ENCODE results near the gene ABHD16B. TPM values are rescaled to one million over a fixed set of nuclear protein-coding genes. Genes with fewer than 3 reads are reported as not detected.

Gene ABHD16B
- total and polyA plus RNA-seq, 10 of the 15 experiments (the other 5 are each of a cell fraction or from before 2014, with no cell fraction given) = 0.13 TPM; not detected in 9

DNA sequence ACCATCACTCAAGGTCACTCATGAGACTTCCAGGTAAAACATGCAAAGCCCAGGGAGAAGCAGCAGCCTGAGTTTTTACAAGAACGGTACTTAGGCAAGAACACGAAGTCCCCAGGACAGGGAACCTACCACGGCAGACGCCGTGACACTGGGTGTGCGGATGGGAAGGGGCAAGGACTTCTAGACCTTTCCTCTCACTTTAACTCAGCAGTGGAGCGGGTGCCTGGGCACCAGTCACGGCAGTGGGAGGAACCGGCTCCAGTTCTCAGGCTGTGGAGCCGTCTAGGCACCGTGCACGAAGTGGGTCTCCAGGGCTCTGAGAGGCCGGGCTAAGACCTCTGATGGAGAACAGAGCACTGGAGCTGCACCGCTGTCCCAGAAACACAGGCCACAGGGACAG is 32.8 kb upstream of the ABHD16B start (continued):
- no peak for TF ChIP-seq BCLAF1 (IDR thresholded peaks at IDR 0.05)
- no peak for TF ChIP-seq STAT3 (IDR thresholded peaks at IDR 0.05; ENCODE audit: low read depth, low read length)
- TF ChIP-seq JUND (IDR thresholded peaks at IDR 0.05; ENCODE audit: low read depth, low read length) = no peak
- TF ChIP-seq TAF1 (IDR thresholded peaks at IDR 0.05; ENCODE audit: borderline replicate concordance, low read depth, low read length) = no peak
- no peak for TF ChIP-seq CREB1 (IDR thresholded peaks at IDR 0.05; ENCODE audit: low read depth)
- TF ChIP-seq RCOR1 (conservative IDR thresholded peaks at IDR 0.05; ENCODE audit: low read depth, low read length) = no peak
- TF ChIP-seq SREBF1 (IDR thresholded peaks at IDR 0.05; ENCODE audit: low read length) = no peak

GRCh38 chr20:63828951-63829350 is 32.3 kb upstream of the ABHD16B start:
- DNase-seq (ENCODE audit: low read depth, low spot score) = no peak
- ChIA-PET POLR2A (no interaction called here), RAD21 (ENCODE audit: unreplicated experiment) (interaction anchor here (1.0 kb wide), 1 partner anchor 291 kb away, joined by 3 read pairs; no protein-coding TSS in a partner anchor), SMC1A (ENCODE audit: uncharacterized antibody, unreplicated experiment) (interaction anchor here (0.8 to 1.3 kb wide), 2 partner anchors 43 to 229 kb away, joined by 3 to 4 read pairs; no protein-coding TSS in a partner anchor), CTCF (no interaction called here)
- BruUV-seq (replicated peaks) = no TSS peak
- Histone ChIP-seq H3K36me3 (ENCODE audit: control insufficient read depth in 2 of 2, insufficient read depth in 2 of 2, low read length in 1 of 2) (no peaks in the 10 kb centered on the region), H3K4me1 (ENCODE audit: control insufficient read depth, insufficient read depth, low read length) (no peaks in the 10 kb centered on the region; the same call in 1 of the 2 replicates), H3K27me3 (replicated peaks in 1 of 2; ENCODE audit: control insufficient read depth in 2 of 2, insufficient read depth in 2 of 2, low read length in 1 of 2) (peaks cover 9 to 11% of the 10 kb centered on the region in 2 experiments; a peak in 3 of 4 replicates), H3K27ac (ENCODE audit: control insufficient read depth, insufficient read depth) (no peak overlapping the region), H3K9me3 (replicated peaks; ENCODE audit: control insufficient read depth, insufficient read depth, low read length) (no peaks in the 10 kb centered on the region), H2AFZ (ENCODE audit: control insufficient read depth, low read depth, low read length) (no peak overlapping the region), H3K79me2 (ENCODE audit: control insufficient read depth, insufficient read depth, low read length) (no peaks in the 10 kb centered on the region), H3K4me2 (ENCODE audit: control insufficient read depth, insufficient read depth) (no peak overlapping the region), H3K4me3 (no peak overlapping the region), H3K9ac (ENCODE audit: control insufficient read depth, insufficient read depth, low read length) (no peak overlapping the region), H4K20me1 (ENCODE audit: control insufficient read depth, insufficient read depth) (peaks cover 7% of the 10 kb centered on the region; the same call in 1 of the 2 replicates)
- ATAC-seq = no peak
- intact Hi-C loops (cut with micrococcal nuclease; ENCODE audit: unreplicated experiment) (no loop called here), in situ Hi-C loops (cut with MboI) (no loop called here)
- WGBS (ENCODE audit: insufficient coverage, insufficient replicate concordance, low lambda C conversion rate, missing lambda C conversion rate) = 55% methylated on average over 10 of the region's 10 CpGs
- no peak for FAIRE-seq
- TF ChIP-seq CTCF (IDR thresholded peaks at IDR 0.05 in 2 of 3, conservative IDR thresholded peaks at IDR 0.05 in 1 of 3; ENCODE audit: control insufficient read depth in 2 of 3, extremely low read depth in 1 of 3, insufficient read depth in 1 of 3, low read depth in 3 of 3, low read length in 3 of 3) (no peak), BMI1 (IDR thresholded peaks at IDR 0.05; ENCODE audit: borderline replicate concordance) (no peak), E4F1 (IDR thresholded peaks at IDR 0.05; ENCODE audit: borderline replicate concordance, partially characterized antibody) (no peak), CREB1 (IDR thresholded peaks at IDR 0.05; ENCODE audit: low read depth) (no peak)
- TF ChIP-seq, protein P1, sequence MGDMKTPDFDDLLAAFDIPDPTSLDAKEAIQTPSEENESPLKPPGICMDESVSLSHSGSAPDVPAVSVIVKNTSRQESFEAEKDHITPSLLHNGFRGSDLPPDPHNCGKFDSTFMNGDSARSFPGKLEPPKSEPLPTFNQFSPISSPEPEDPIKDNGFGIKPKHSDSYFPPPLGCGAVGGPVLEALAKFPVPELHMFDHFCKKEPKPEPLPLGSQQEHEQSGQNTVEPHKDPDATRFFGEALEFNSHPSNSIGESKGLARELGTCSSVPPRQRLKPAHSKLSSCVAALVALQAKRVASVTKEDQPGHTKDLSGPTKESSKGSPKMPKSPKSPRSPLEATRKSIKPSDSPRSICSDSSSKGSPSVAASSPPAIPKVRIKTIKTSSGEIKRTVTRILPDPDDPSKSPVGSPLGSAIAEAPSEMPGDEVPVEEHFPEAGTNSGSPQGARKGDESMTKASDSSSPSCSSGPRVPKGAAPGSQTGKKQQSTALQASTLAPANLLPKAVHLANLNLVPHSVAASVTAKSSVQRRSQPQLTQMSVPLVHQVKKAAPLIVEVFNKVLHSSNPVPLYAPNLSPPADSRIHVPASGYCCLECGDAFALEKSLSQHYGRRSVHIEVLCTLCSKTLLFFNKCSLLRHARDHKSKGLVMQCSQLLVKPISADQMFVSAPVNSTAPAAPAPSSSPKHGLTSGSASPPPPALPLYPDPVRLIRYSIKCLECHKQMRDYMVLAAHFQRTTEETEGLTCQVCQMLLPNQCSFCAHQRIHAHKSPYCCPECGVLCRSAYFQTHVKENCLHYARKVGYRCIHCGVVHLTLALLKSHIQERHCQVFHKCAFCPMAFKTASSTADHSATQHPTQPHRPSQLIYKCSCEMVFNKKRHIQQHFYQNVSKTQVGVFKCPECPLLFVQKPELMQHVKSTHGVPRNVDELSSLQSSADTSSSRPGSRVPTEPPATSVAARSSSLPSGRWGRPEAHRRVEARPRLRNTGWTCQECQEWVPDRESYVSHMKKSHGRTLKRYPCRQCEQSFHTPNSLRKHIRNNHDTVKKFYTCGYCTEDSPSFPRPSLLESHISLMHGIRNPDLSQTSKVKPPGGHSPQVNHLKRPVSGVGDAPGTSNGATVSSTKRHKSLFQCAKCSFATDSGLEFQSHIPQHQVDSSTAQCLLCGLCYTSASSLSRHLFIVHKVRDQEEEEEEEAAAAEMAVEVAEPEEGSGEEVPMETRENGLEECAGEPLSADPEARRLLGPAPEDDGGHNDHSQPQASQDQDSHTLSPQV (IDR thresholded peaks at IDR 0.05) = no peak
